HCT116 (cell line): ENCODE data around the gene NR1H3. TPM values are rescaled to one million over a fixed set of nuclear protein-coding genes. Genes with fewer than 3 reads are reported as not detected.

Experiments
- ATAC-seq: fragments of 200-7000 bp; cut with Tn5 transposase; 2 replicates; pipeline ENCODE4 v1.9.1; 2020; ENCODE audit warnings: mild to moderate bottlenecking, moderate library complexity
- BruUV-seq: library from RNA; stranded (reverse); fragments of 400-500 nt; replicated peaks from 2 replicates; lab custom pipeline; 2021; lab: Mats Ljungman, UMichigan
- CTCF ChIA-PET: fragments of 300-600 bp; sonication (Branson Sonifier 250); formaldehyde crosslinking; loops from one replicate; lab custom pipeline; 2021; ENCODE audit warnings: antibody characterized with exemption; lab: Charles Lee
- POLR2A ChIA-PET: fragments of 300-600, 350-600 bp; sonication (Branson Sonifier 250); formaldehyde crosslinking; loops from one replicate; lab custom pipeline; 2021; ENCODE audit warnings: antibody characterized with exemption; lab: Charles Lee
- RAD21 ChIA-PET, 2 experiments: fragments of 300-600 bp; sonication (Branson Sonifier 250); formaldehyde crosslinking; loops; one replicate each; lab custom pipeline; 2023; ENCODE audit warnings: low total read pairs in 2 of 2; ENCODE audit not compliant: uncharacterized antibody in 2 of 2, unreplicated experiment in 2 of 2, low non-redundant PET in 1 of 2; lab: Charles Lee
- DNase-seq: peaks from one replicate; pipeline ENCODE4 v3.0.0-alpha.2; 2010; ENCODE audit warnings: low read depth, low spot score
- H2AFZ ChIP-seq: fragments of 200-600 bp; shearing (Covaris generic), sonication (generic); 2 replicates; pipeline ENCODE4 v1.6.1; 2017; ENCODE audit warnings: low read depth, mixed run types, mixed read lengths, antibody characterized with exemption, low read length; ENCODE audit not compliant: poor library complexity, severe bottlenecking
- H3K27ac ChIP-seq: 2 replicates; pipeline ENCODE4 v1.5.1; 2012; ENCODE audit warnings: low read depth, low read length
- H3K27me3 ChIP-seq: fragments of 200-600 bp; sonication (generic); 2 replicates; pipeline ENCODE4 v1.6.1; 2016; ENCODE audit warnings: mixed run types, low read length, mixed read lengths; ENCODE audit not compliant: insufficient read depth
- H3K36me3 ChIP-seq, 2 experiments: fragments of 200-500 bp in 1 of 2; fragments of 200-600 bp in 1 of 2; sonication (Bioruptor generic) in 1 of 2; sonication (generic) in 1 of 2; 2 replicates each; pipeline versions ENCODE4 v1.5.1 to v1.6.1; 2014 to 2016; ENCODE audit warnings: low read length in 2 of 2, inconsistent platforms in 1 of 2, mixed read lengths in 1 of 2, mixed run types in 1 of 2; ENCODE audit not compliant: insufficient read depth in 2 of 2, control insufficient read depth in 1 of 2
- H3K4me1 ChIP-seq, 2 experiments: fragments of 200-600 bp in 1 of 2; sonication (generic) in 1 of 2; 2 replicates each; pipeline versions ENCODE4 v1.5.1 to v1.6.1; 2012 to 2017; ENCODE audit warnings: low read length in 2 of 2, inconsistent platforms in 1 of 2, mild to moderate bottlenecking in 1 of 2, mixed read lengths in 1 of 2, mixed run types in 1 of 2, moderate library complexity in 1 of 2; ENCODE audit not compliant: insufficient read depth in 2 of 2, control insufficient read depth in 1 of 2
- H3K4me2 ChIP-seq: fragments of 200-600 bp; sonication (generic); 2 replicates; pipeline ENCODE4 v1.6.1; 2017; ENCODE audit warnings: mixed run types, low read length, mixed read lengths
- H3K4me3 ChIP-seq, 2 experiments: fragments of 200-600 bp in 1 of 2; sonication (generic) in 1 of 2; replicated peaks in 1 of 2; 2 replicates each; pipeline ENCODE4 v1.5.1; 2011 to 2016; ENCODE audit warnings: low read length in 2 of 2, control low read depth in 1 of 2, low read depth in 1 of 2, mild to moderate bottlenecking in 1 of 2, mixed read lengths in 1 of 2, mixed run types in 1 of 2
- H3K79me2 ChIP-seq: fragments of 200-600 bp; sonication (generic); 2 replicates; pipeline ENCODE4 v1.6.1; 2017; ENCODE audit warnings: mild to moderate bottlenecking, mixed run types, low read length, moderate library complexity, mixed read lengths; ENCODE audit not compliant: insufficient read depth
- H3K9ac ChIP-seq: fragments of 200-600 bp; sonication (generic); 2 replicates; pipeline ENCODE4 v1.6.1; 2016; ENCODE audit warnings: low read length, mixed read lengths
- H3K9me2 ChIP-seq: fragments of 200-600 bp; sonication (generic), shearing (Covaris generic); 2 replicates; pipeline ENCODE4 v1.6.1; 2017; ENCODE audit warnings: mixed run types, mild to moderate bottlenecking, moderate library complexity; ENCODE audit not compliant: insufficient read depth
- H3K9me3 ChIP-seq, 2 experiments: fragments of 200-500 bp in 1 of 2; fragments of 200-600 bp in 1 of 2; sonication (Bioruptor generic) in 1 of 2; sonication (generic) in 1 of 2; 2 replicates each; pipeline ENCODE4 v1.6.1; 2014 to 2017; ENCODE audit warnings: low read length in 2 of 2, mixed read lengths in 2 of 2, inconsistent platforms in 1 of 2, low read depth in 1 of 2, mild to moderate bottlenecking in 1 of 2, mixed run types in 1 of 2, moderate library complexity in 1 of 2; ENCODE audit not compliant: control insufficient read depth in 1 of 2, insufficient read depth in 1 of 2
- H4K20me1 ChIP-seq: fragments of 200-600 bp; sonication (generic), shearing (Covaris generic); 2 replicates; pipeline ENCODE4 v1.6.1; 2017; ENCODE audit warnings: mixed run types, mild to moderate bottlenecking, moderate library complexity; ENCODE audit not compliant: insufficient read depth
- ELF1 ChIP-seq: IDR thresholded peaks from 2 replicates; pipeline ENCODE4 v1.6.1; 2012; ENCODE audit warnings: low read depth, borderline replicate concordance
- JUND ChIP-seq: IDR thresholded peaks from 2 replicates; pipeline ENCODE4 v1.6.1; 2012
- MAX ChIP-seq: IDR thresholded peaks from 2 replicates; pipeline ENCODE4 v1.6.1; 2012
- POLR2A ChIP-seq: IDR thresholded peaks from 2 replicates; pipeline ENCODE4 v1.7.0; 2011; ENCODE audit warnings: borderline replicate concordance; ENCODE audit not compliant: insufficient read depth, insufficient read length; ENCODE audit errors: extremely low read depth
- POLR2AphosphoS5 ChIP-seq: IDR thresholded peaks from 2 replicates; pipeline ENCODE4 v1.6.1; 2011; ENCODE audit warnings: mild to moderate bottlenecking, low read depth, low read length, moderate library complexity
- RAD21 ChIP-seq: IDR thresholded peaks from 2 replicates; pipeline ENCODE4 v1.6.1; 2012; ENCODE audit warnings: low read depth, mild to moderate bottlenecking
- REST ChIP-seq: IDR thresholded peaks from 2 replicates; pipeline ENCODE4 v1.6.1; 2012; ENCODE audit warnings: low read depth
- TCF7L2 ChIP-seq: IDR thresholded peaks from 2 replicates; pipeline ENCODE4 v1.7.0; 2011; ENCODE audit warnings: borderline replicate concordance, inconsistent platforms; ENCODE audit not compliant: insufficient read depth, insufficient read length; ENCODE audit errors: extremely low read depth
- intact Hi-C: fragments of 100-400 bp; cut with micrococcal nuclease; formaldehyde crosslinking; loops from 2 replicates; pipeline ENCODE4 v1.10.0; 2022
- total RNA-seq: library from RNA; stranded (reverse); gene quantifications from one replicate; pipeline ENCODE4 v1.2.1, GENCODE V29; 2021; ENCODE audit not compliant: unreplicated experiment

NR1H3 gene
- total RNA-seq, 1 experiment from 2014 or later: 23.5 TPM

GRCh38 chr11:47280099-47280498, 22.3 kb downstream of the NR1H3 start:
- RAD21 ChIA-PET: no interaction called here
- POLR2A ChIA-PET: interaction anchor here (0.8 kb wide), 1 partner anchor 9 kb away, joined by 3 read pairs; no protein-coding TSS in a partner anchor
- H3K4me2 ChIP-seq: no peak overlapping the region
- ATAC-seq (no peak), DNase-seq (no peak)
- H4K20me1 ChIP-seq: no peaks in the 10 kb centered on the region
- H3K4me3 ChIP-seq: no peak overlapping the region
- BruUV-seq: no TSS peak
- H3K9me2 ChIP-seq: no peaks in the 10 kb centered on the region
- H3K27ac ChIP-seq: no peak overlapping the region
- CTCF ChIA-PET: no interaction called here
- intact Hi-C loops: no loop called here
- no peak overlapping the region for H3K9ac ChIP-seq
- no peaks in the 10 kb centered on the region for H3K79me2 ChIP-seq
- H3K9me3 ChIP-seq: no peaks in the 10 kb centered on the region
- peaks cover 57 to 71% of the 10 kb centered on the region in 2 experiments for H3K36me3 ChIP-seq
- H2AFZ ChIP-seq: no peak overlapping the region
- H3K4me1 ChIP-seq: no peaks in the 10 kb centered on the region
- H3K27me3 ChIP-seq: no peaks in the 10 kb centered on the region
- TF ChIP-seq TCF7L2 (no peak), POLR2A (no peak), REST (no peak), JUND (no peak), POLR2AphosphoS5 (no peak), ELF1 (no peak), RAD21 (no peak), MAX (no peak)
- TF ChIP-seq, all 23 proteins: peak for 0
